Measurements from ENCODE around the gene INSR. TPM values are rescaled to one million over a fixed set of nuclear protein-coding genes. Genes with fewer than 3 reads are reported as not detected.

Gene INSR
- total RNA-seq, 1 donor from 2014 or later: 39.3 TPM

DNA sequence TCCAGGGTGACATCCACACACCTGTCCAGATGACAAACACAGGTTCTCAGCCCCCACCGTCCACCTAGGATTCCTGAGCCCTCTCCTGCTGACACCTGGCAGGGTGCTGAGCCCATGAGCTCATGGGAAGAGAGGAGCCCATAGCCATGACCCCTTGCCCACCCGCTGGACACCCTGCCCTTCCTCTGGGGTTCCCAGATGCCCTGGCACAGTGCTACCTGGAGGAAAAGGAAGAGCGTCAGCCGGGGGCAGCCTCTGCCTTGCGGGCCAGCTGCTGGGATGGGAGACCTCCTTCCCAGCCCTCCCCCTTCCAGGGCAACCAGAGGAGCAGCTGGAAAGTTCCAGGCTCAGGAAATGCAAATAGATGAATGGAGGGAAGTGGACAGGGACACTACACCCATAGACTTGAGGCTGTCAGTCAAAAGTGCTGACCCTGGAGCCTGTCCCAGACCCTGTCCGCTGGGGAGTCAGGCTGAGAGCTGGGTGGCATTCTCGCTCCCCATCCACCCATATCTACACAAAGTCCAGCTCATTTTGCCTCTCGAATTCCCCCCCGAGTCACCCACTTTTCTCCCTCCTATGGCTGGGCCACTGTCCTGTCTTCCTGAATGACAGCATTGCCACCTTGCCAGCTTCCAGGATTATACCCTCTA is 42.2 kb upstream of the INSR start:
- Histone ChIP-seq H3K36me3 (no peaks in the 10 kb centered on the region), H3K4me3 (no peak overlapping the region), H3K27me3 (no peaks in the 10 kb centered on the region), H3K27ac (no peak overlapping the region), H3K4me1 (peaks cover 0 to 5% of the 10 kb centered on the region in 2 donors), H3K9me3 (no peaks in the 10 kb centered on the region)
- intact Hi-C loops (cut with DNase I): no loop called here
- TF ChIP-seq, protein P1, sequence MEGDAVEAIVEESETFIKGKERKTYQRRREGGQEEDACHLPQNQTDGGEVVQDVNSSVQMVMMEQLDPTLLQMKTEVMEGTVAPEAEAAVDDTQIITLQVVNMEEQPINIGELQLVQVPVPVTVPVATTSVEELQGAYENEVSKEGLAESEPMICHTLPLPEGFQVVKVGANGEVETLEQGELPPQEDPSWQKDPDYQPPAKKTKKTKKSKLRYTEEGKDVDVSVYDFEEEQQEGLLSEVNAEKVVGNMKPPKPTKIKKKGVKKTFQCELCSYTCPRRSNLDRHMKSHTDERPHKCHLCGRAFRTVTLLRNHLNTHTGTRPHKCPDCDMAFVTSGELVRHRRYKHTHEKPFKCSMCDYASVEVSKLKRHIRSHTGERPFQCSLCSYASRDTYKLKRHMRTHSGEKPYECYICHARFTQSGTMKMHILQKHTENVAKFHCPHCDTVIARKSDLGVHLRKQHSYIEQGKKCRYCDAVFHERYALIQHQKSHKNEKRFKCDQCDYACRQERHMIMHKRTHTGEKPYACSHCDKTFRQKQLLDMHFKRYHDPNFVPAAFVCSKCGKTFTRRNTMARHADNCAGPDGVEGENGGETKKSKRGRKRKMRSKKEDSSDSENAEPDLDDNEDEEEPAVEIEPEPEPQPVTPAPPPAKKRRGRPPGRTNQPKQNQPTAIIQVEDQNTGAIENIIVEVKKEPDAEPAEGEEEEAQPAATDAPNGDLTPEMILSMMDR (IDR thresholded peaks at IDR 0.05): no peak
- DNase-seq (ENCODE audit: low spot score in 2 of 2): no peak

DNA sequence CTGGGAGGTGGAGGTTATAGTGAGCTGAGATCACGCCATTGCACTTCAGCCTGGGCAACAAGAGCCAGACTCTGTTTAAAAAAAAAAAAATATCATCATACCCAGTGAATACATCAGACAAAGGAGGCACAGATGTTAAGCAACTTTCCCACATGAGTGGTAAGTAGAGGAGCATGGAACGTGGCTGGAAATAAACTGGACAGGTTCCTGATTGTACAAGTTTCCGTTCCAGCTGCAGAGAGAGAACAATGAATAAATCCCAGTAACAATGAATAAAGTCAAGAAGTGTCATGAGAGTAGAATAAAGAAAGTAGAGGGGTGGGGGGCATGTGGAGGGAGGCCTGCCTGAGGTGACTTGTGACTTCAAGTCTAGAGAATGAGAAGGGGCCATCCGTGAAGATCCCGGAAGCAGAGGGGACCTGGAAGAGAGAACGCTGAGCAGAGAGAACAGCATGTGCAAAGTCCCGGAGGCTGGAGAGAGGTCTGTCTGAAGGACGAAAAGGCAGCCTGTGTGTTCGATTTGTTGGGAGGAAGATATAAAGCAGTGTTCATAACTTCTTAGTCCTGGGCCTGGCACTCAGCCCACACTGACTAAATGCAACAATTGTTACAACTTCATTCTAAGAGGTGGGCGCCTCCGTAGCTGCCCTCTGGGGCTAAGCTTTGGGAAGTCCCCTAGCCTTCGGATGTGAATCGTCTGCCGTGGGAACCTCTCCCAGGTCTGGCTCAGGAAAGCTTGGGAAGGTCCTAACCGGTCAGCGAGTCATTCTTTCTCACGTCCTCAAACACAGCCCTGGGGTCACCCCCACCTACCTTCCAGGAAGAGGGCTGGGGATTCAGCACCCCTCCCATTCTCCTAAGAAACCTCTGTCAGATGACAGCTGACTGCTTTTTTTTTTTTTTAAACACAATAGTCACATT is 39.2 kb upstream of the INSR start:
- H3K9me3 ChIP-seq: no peaks in the 10 kb centered on the region
- TF ChIP-seq, protein P1 (IDR thresholded peaks at IDR 0.05): no peak
- no peak overlapping the region for H3K27ac ChIP-seq
- H3K4me1 ChIP-seq: no peaks in the 10 kb centered on the region
- no peaks in the 10 kb centered on the region for H3K36me3 ChIP-seq
- H3K4me3 ChIP-seq: no peak overlapping the region
- no peaks in the 10 kb centered on the region for H3K27me3 ChIP-seq
- intact Hi-C loops (cut with DNase I): no loop called here
- no peak for DNase-seq (ENCODE audit: low spot score in 2 of 2)

DNA sequence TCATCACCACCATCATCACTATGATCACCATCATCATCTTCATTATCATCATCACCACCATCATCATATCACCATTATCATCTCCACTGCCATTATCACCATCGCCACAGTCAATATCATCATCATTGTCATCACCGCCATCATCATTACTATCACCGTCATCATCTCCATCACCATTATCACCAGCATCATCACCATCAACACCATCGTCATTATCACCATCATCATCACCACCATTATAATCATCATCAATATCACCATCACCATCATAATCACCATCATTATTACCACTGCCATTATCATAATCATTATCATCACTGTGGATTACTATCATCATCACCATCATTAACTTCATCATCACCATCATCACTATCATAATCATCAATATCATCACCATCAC is 37.2 kb upstream of the INSR start:
- no peak for DNase-seq (ENCODE audit: low spot score in 2 of 2)
- Histone ChIP-seq H3K4me3 (no peak overlapping the region), H3K4me1 (no peaks in the 10 kb centered on the region), H3K27ac (no peak overlapping the region), H3K36me3 (no peaks in the 10 kb centered on the region), H3K9me3 (no peaks in the 10 kb centered on the region), H3K27me3 (no peaks in the 10 kb centered on the region)
- intact Hi-C loops (cut with DNase I): no loop called here
- TF ChIP-seq, protein P1 (IDR thresholded peaks at IDR 0.05): no peak

DNA sequence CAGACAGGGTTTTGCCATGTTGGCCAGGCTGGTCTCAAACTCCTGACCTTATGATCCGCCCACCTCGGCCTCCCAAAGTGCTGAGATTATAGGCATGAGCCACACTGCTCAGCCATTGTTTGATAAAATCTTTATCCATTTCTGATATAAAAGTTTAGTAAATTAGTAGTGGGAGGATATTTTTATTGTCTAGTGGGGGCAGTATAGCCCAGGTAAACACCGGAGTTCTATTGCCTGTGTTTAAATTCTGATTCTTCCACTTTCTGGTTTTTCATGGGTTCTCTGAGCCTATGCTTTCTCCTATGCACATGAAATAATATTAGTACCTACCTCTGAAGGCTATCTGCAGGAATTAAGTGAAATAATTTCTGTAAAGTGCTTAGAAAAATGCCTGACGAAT is 34.4 kb upstream of the INSR start:
- Histone ChIP-seq H3K9me3 (no peaks in the 10 kb centered on the region), H3K27me3 (no peaks in the 10 kb centered on the region), H3K4me1 (no peaks in the 10 kb centered on the region), H3K36me3 (no peaks in the 10 kb centered on the region), H3K4me3 (no peak overlapping the region), H3K27ac (no peak overlapping the region)
- TF ChIP-seq, protein P1 (IDR thresholded peaks at IDR 0.05): no peak
- DNase-seq (ENCODE audit: low spot score in 2 of 2): no peak
- intact Hi-C loops (cut with DNase I): no loop called here

DNA sequence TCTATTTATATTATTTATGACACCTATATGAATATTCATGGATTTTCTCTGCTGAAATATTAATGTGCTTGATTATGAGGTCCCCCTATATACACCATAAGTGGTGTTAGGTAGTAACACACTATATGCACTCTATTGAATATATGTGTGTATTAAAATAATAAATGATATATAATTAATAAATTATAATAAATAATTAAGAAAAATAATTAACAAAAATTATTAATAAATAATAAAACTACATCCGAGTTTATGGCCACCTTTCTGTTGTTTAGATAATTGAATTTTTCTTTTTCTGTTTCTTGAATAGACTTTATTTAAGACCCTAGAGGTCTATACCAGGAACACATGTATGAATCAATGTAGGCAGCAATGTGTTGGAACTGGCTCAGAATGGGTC is 33.6 kb upstream of the INSR start:
- H3K27me3 ChIP-seq: no peaks in the 10 kb centered on the region
- DNase-seq (ENCODE audit: low spot score in 2 of 2): no peak
- H3K27ac ChIP-seq: no peak overlapping the region
- H3K4me1 ChIP-seq: no peaks in the 10 kb centered on the region
- intact Hi-C loops (cut with DNase I): no loop called here
- H3K36me3 ChIP-seq: no peaks in the 10 kb centered on the region
- H3K9me3 ChIP-seq: no peaks in the 10 kb centered on the region
- H3K4me3 ChIP-seq: no peak overlapping the region
- TF ChIP-seq, protein P1 (IDR thresholded peaks at IDR 0.05): no peak
